ENCODE data around the gene DDX4.
"Not testable (repeated sequence)": the region's sequence is repeated elsewhere in the genome, so short reads cannot be mapped to it uniquely, and the experiment has no call there.

Gene DDX4

GRCh38 chr5:55737793-55738192, at the start of gene DDX4:
Gene DDX4 (plus strand): TSS chr5:55738061. CDS start chr5:55738964, 903 bp downstream.
- Histone ChIP-seq H3K4me3 (no peak within 1 kb of the TSS), H3K27ac (no peak within 1 kb of the TSS)
- no peak for TF ChIP-seq CTCF (IDR thresholded peaks at IDR 0.05)
- no peak for DNase-seq (ENCODE audit: low spot score)

- TF ChIP-seq CTCF (IDR thresholded peaks at IDR 0.05) = peak; percentile 37
- peak overlapping the region; percentile 53 for H3K4me3 ChIP-seq
- H3K27ac ChIP-seq = peak overlapping the region; percentile 55 to 56
- DNase-seq (ENCODE audit: low spot score) = no peak
These were observed 46.4 kb upstream of the DDX4 start for GRCh38 chr5:55691265-55692105.

- Histone ChIP-seq H3K27ac (no peak overlapping the region), H3K4me3 (no peak overlapping the region)
- no peak for TF ChIP-seq CTCF (IDR thresholded peaks at IDR 0.05)
- DNase-seq (ENCODE audit: low spot score) = no peak
These were observed 45.8 kb upstream of the DDX4 start for GRCh38 chr5:55692106-55692417.

GRCh38 chr5:55692509-55692908, 45.4 kb upstream of the DDX4 start:
- TF ChIP-seq CTCF (IDR thresholded peaks at IDR 0.05) = no peak
- Histone ChIP-seq H3K4me3 (no peak overlapping the region), H3K27ac (no peak overlapping the region)
- DNase-seq (ENCODE audit: low spot score) = no peak

- TF ChIP-seq CTCF (IDR thresholded peaks at IDR 0.05) = no peak
- no peak for DNase-seq (ENCODE audit: low spot score)
- H3K27ac ChIP-seq = no peak overlapping the region
- no peak overlapping the region for H3K4me3 ChIP-seq
These were observed 43.6 kb upstream of the DDX4 start for GRCh38 chr5:55694152-55694830.

- not testable (repeated sequence) for H3K27ac ChIP-seq; DNase-seq (ENCODE audit: low spot score); H3K4me3 ChIP-seq
These were observed 41.2 kb upstream of the DDX4 start for GRCh38 chr5:55696704-55697103.

GRCh38 chr5:55699041-55699688, 38.7 kb upstream of the DDX4 start:
- no peak for TF ChIP-seq CTCF (IDR thresholded peaks at IDR 0.05)
- Histone ChIP-seq H3K4me3 (no peak overlapping the region), H3K27ac (no peak overlapping the region)
- no peak for DNase-seq (ENCODE audit: low spot score)

Data from coronary artery (tissue), 2 donors.